Measurements from ENCODE around the gene AVP.
A peak's percentile ranks its signal among the peaks of the same experiment; 100 is the strongest.
"Not testable (repeated sequence)": the region's sequence is repeated elsewhere in the genome, so short reads cannot be mapped to it uniquely, and the experiment has no call there.

The AVP gene, protein sequence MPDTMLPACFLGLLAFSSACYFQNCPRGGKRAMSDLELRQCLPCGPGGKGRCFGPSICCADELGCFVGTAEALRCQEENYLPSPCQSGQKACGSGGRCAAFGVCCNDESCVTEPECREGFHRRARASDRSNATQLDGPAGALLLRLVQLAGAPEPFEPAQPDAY

DNA sequence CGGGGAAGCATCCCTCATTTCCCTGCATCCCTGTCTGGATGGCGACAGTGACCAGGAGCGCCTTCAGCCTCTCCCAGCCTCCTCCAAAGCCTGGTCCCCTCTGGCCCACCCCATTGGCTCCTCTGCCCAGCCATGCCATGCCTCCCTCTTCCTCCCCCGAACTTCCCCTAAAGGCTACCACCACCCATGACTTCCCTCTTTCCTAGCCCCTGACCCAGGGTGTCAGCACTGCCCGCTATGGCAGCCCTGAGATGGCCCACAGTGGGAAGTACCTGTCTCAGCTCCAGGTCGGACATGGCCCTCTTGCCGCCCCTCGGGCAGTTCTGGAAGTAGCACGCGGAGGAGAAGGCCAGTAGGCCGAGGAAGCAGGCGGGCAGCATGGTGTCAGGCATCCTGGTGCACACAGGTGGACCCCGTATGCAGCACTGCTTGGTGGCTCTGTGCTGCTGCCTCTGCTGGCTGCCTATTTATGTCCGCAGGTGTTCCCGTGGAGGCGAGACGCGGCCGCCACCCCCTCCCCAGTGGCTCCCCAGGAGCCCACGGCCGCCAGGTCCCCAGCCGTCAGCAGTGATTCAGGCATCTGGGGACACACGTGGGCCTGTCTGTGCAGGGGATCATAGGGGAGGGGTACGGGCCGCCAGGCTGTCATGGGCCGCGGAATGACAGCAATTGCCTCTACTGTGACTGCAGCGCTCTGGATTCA is at the start of gene AVP:
AVP (minus strand) TSS at position 442 of the 703 bp plus-strand sequence; CDS start at position 392, 50 bp downstream.
- DNase-seq = no peak

DNA sequence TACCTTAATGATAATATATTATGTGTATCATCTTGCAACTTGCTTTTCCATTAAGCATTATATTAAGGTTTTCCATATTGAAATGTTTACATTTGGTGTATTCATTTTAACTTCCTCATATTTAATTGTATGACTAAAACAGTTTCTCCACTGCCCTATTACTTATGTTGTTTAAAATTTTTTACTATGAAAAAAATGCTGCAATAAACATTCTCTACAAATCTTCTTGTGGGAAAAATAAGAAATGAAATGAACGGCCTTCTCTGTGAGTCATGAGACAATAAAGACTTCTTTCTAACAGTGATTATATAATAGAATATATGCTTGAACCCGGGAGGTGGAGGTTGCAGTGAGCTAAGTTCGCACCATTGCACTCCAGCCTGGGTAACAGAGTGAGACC is 49.6 kb upstream of the AVP start:
- no peak for DNase-seq

DNA sequence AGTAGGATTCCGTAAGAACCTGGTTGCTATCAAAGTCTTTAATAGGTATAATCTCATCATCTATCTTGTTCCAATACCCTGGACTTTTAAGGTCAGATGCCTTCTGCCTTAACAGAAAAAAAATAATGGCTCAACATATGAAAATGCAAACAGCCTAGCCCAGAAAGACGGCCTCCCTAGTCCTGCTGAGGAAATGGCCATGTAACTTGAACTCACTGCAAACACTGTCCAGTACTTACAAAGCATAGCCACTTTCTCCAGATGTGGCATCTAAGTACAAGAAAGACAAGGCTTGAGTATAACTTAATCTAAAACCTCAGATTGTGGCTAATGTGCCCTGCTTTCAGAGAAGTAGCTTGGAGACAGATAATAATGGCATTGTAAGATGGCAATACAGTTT is 48.6 kb upstream of the AVP start:
- DNase-seq = no peak

DNA sequence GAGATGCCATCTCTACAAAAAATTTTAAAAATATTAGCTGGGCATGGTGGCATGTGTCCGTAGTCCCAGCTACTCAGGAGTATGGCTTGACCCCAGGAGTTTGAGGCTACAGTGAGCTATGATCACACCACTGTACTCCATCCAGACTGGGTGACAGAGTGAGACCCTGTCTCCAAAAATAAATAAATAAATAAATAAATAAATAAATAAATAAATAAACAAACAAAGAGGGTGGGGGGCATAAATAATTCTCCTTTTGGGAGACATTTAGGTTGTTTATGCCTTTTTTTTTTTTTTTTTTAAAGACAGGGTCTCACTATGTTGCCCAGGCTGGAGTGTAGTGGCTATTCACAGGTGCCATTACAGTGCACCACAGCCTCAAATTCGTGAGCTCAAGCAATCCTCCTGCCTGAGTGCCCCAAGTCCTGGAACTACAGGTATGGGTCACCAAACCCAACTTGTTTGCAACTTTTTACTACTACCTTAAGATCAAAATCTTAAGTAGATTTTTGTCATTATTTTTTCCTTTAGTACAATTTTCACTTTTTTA is 45.6 kb upstream of the AVP start:
- DNase-seq = no peak

DNA sequence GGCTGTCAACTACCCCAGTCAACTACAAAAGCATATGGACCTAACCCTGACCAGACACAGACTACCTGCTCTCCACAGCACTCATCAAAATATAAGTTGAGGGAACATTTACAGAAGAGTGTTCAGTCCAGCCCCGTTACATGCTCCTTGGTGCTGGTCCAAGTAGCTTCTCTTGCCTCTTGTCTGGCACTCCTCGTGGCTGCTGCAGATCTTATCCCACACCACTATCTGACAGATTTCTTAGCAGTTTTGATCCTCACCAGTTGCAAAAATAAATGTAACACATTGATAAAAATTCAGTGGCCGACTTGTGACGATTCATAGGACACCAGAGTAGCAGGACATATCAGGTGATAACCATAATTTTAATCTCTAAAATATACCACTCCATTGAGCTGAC is 44.6 kb upstream of the AVP start:
- DNase-seq = no peak

DNA sequence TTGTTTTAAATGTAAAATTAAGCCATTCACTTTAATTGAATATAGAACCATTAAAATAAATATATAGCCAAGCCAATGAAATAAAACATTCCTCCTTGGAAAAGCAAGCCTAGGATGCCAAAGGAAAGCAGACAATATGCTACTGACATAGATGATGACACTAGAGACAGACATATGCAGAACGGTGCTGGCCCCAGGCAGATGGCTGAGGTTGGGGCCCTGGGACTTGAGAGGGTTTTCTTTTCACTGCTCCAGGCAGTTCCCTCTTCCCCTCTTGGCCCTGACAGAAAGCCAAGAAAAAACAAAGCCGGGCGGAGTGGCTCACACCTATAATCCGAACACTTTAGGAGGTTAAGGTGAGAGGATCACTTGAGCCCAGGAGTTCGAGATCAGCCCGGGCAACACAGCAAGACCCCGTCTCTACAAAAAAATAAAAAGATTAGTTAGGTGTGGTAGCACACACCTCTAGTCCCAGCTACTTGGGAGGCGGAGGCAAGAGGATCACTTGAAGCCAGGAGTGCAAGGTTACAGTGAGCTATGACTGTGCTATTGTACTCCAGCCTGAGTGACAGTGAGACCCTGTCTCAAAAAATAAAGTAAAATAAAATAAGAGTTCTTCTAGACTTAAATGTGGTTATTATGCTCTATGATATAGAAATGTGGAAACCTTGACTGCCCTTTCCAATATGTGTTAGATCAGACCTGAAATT is 43.9 kb upstream of the AVP start:
- DNase-seq = no peak

DNA sequence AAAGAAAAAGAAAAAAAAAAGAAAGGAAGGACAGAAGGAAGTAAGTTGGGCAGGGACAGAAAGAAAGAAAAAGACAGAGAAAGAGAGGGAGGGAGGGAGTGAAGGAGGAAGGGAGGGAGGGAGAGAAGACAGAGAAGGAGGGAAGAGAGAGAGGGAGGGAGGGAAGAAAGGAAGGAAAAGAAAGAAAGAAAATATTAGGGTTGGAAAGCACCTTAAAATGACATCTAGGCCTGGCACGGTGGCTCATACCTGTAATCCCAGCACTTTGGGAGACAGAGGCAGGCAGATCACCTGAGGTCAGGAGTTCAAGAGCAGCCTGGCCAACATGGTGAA is 42.0 kb upstream of the AVP start:
- DNase-seq = no peak

DNA sequence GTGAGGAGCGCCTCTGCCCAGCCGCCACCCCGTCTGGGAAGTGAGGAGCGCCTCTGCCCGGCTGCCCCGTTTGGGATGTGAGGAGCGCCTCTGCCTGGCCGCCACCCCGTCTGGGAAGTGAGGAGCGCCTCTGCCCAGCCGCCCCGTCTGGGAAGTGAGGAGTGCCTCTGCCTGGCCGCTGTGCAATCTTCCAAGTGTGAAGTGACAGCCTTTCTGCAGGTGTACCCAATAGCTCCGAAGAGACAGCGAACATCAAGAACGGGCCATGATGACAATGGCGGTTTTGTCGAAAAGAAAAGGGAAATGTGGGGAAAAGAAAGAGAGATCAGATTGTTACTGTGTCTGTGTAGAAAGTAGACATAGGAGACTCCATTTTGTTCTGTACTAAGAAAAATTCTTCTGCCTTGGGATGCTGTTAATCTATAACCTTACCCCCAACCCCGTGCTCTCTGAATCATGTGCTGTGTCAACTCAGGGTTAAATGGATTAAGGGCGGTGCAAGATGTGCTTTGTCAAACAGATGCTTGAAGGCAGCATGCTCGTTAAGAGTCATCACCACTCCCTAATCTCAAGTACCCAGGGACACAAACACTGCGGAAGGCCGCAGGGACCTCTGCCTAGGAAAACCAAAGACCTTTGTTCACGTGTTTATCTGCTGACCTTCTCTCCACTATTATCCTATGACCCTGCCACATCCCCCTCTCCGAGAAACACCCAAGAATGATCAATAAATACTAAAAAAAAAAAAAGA is 41.4 kb upstream of the AVP start:
- not testable (repeated sequence) for DNase-seq

DNA sequence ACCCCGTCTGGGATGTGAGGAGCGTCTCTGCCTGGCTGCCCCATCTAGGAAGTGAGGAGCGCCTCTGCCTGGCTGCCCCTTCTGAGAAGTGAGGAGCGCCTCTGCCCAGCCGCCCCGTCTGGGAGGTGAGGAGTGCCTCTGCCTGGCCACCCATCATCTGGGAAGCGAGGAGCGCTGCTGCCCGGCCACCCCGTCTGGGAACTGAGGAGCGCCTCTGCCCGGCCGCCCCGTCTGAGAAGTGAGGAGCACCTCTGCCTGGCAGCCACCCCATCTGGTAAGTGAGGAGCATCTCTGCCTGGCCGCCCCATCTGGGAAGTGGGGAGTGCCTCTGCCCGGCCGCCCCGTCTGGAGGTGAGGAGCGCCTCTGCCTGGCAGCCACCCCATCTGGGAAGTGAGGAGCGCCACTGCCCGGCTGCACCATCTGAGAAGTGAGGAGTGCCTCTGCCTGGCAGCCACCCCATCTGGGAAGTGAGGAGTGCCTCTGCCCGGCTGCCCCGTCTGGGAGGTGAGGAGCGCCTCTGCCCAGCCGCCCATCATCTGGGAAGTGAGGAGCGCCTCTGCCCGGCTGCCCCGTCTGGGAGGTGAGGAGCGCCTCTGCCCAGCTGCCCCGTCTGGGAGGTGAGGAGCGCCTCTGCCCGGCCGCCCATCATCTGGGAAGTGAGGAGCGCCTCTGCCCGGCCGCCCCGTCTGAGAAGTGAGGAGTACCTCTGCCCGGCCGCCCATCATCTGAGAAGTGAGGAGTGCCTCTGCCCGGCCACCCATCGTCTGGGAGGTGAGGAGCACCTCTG is 40.4 kb upstream of the AVP start:
- not testable (repeated sequence) for DNase-seq

DNA sequence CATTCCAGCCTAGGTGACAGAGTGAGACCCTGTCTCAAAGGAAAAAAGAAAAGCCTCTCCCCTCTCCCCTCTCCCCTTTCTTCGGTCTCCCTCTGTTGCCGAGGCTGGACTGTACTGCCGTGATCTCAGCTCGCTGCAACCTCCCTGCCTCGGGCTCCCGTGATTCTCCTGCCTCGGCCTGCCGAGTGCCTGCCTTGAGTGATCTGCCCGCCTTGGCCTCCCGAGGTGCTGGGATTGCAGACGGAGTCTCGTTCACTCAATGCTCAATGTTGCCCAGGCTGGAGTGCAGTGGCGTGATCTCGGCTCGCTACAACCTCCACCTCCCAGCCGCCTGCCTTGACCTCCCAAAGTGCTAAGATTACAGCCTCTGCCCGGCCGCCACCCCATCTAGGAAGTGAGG is 39.6 kb upstream of the AVP start:
- DNase-seq = not testable (repeated sequence)

DNA sequence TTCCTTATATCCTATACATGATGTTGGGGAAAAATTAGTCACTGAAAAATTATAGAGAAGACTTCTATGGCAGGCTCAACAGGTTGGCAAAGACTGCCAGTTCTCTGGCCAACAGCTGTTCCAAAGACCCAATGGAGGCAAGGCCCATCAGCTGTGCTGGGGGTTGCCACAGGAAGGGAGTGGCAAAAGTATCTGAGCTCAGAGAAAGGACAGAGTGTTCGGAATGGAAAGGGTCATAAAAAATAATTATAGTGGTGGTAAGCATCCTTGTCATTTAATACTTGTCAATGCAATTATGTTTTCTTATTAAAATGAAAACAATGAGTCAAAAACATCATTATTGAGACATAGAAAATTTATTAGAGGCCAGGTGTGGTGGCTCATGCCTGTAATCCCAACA is 39.0 kb upstream of the AVP start:
- no peak for DNase-seq

DNA sequence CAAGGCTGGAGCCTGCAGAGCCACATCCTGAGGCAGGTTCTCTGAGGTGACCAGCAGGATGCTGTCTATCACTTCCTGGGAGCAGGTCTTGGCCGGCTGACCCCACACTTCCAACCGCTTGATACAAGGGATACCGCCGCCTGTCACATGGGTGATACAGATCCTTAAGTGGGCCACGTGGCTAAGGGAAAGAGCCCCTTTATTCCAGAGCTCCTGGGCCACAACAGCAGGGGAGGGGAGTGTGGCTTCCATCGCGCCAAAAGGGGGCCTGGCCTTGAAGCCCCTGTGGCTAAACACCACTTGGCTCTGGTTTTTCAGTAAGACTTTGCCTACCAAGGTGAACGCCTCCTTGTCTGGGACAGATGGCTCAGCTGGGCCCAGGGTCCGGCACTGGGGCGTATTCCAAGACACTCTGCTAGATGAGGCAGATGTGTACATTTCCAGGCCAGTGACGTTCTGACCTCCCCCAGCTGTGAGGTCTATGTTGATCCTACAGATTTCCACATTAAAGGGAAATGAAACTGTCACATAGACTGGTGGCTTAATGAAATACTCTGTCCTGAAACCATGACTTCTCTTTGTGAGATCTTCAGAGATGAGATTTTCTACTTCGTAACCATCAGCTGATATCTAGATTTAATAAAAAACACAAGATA is 37.6 kb upstream of the AVP start:
- no peak for DNase-seq

DNA sequence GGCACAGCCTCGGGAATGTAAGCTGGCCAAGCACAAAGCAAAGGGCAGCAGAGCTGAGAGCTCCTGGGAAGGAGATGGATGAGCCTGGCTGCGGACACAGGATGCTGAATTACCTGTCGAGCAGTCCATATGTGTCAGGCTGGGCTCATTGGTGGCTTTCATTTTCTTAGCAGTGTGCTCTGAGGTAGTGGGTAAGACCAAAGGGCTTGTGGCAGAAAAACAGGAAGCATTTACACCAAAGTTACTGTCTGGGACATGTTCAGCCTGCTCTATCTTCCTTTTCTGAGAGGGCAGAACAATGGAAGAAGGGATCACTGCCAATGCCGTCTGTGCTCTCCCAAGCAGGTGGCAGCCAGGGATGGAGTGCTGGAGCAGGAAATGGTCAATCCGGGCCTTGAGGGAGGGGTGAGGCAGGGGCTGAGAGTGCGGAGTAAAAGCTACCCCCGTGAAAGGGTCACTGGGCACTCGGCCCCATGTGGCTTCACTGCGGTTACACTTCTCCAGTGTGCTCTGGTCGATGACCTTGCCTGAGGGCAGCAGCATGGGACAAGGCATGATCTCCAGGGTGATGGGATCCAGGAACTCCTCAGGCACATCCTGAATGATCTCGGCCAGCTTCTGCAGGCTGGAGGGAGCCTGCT is 36.9 kb upstream of the AVP start:
- peak; percentile 14 for DNase-seq

DNA sequence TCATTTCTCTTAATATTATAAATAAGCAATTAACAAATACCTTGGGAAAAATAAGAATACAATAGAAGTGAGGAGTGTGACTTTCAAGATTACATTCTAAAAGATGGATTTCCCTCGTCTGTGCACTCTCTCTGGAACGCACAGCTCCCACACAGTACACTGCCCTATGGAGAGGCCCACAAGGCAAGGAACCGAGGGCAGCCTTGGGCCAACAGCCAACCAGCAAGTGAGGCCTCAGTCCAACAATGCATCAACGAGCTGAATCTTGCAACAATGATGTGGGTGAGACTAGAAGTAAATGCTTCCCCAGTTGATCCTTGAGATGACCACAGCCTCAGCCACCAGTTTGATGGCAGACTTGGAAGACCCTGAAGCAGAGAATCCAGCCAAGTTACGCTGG is 34.5 kb upstream of the AVP start:
- DNase-seq = no peak

DNA sequence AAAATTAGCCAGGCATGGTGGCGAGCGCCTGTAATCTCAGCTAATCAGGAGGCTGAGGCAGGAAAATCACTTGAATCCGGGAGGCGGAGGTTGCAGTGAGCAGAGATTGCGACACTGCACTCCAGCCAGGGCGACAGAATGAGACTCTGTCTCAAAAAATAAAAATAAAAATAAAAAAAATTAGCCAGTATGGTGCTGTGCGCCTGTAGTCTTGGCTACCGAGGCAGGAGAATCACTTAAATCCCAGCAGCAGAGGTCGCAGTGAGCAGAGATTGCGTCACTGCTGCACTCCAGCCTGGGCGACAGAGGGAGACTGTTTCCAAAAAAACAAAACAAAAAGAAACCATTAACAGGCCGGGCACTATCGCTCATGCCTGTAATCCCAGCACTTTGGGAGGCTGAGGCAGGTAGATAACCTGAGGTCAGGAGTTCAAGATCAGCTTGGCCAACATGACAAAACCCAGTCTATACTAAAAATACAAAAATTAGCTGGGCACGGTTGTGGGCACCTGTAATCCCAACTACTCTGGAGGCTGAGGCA is 33.4 kb upstream of the AVP start:
- peak; percentile 38 for DNase-seq

DNA sequence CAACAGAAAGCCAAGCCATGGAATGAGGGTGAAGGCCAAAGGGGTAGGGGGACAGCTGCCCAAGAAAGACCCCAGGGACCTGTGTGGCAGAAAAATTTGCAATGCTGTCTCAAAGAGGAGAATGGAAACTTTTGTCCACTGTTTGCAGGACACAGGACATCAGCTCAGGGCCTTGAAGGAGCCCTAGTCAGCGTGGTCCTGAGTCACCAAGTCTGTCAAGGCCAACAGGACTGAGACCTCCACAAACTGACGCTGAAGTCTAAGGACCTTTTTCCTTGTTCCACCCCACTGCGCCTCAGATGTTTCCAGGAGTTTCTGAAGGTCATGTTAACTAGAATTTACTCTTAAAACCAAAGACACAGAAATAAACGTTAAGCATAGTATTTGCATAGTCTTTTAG is 31.8 kb upstream of the AVP start:
- no peak for DNase-seq

DNA sequence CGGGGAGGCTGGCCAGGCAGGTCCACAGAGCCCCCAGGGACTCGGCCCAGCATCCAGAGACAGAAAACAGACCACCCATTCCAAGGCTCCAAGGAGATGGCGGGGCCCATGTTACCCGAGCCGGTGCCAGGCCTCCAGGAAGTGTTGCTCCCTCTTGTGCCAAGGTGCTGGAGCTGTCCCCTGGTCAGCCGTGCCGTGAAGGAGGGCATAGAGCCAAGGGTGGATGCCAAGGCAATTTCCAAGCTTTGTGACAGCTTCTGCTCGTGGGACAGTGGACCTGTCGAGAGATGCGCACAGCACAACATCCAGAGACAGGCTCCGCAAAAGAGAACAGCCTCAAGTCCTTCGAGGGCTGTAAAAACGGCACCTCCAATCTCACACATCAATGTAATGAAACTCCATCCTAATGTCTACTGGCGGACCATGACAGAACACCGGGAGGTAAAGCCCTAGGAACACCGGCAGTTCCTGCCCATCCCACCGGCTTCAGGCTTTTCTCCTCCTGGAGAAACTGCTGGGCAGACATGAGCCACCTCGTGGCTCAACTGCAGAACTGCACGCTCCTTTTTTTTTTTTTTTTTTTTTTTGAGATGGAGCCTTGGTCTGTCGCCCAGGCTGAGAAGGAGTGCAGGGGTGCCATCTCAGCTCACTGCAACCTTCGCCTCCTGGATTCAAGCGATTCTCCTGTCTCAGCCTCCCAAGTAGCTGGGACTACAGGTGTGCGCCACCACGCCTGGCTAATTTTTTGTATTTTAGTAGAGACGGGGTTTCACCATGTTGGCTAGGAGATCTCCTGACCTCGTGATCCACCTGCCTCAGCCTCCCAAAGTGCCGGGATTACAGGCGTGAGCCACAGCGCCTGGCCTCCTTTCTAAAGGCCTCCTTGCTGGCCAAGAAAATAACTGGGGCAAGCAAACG is 30.9 kb upstream of the AVP start:
- no peak for DNase-seq

DNA sequence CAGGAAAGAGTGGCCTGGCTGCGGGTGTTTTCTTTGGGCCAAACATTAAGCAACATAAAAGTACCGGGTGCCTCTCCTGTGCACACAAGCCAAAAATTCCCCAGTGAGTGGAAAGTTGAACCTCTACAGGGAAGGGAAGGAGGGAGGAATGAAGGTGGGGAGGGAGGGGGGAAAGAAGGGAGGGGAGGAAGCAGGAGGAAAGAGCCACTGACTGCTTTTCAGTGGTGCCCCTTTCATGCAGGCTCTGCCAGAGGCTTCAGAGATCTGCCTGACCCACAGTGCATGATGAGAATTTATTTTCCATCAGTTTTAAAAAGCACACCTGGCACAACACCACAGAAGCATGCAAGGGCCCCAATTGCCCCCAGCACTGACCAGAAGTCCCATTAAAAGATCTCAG is 27.5 kb upstream of the AVP start:
- no peak for DNase-seq

DNA sequence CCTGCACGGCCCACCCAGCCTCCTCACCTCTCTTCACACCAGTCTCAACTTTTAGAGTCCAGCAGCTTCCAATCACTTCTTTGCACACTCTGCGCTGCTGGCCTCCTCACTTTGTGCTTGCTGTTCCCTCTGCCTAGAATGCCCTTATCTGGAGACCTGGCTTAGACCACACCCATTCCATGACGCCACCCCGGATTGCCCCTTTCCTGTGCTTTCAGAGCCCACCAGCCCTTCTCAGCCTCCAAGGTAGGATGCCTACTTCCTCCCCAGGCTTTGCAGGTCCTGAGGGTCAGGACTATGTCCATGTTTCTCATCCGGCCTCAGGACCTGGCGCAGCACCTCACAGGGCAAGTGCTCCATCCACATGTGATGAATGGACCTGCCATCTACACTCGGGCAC is 27.0 kb upstream of the AVP start:
- no peak for DNase-seq
